Testis (tissue), 2 donors: ENCODE data around the gene IRX3.

Source experiments
- CTCF ChIP-seq, 3 experiments: fragments of 450-650 bp in 2 of 3; fragments of 200-600 bp in 1 of 3; sonication (generic) in 1 of 3; IDR thresholded peaks; one replicate each; pipeline ENCODE4 v1.5.1; 2016 to 2019; ENCODE audit warnings: antibody characterized with exemption in 3 of 3, mild to moderate bottlenecking in 2 of 3, moderate library complexity in 1 of 3
- POLR2A ChIP-seq: fragments of 450-650 bp; IDR thresholded peaks from one replicate; pipeline ENCODE4 v1.6.1; 2017; ENCODE audit warnings: antibody characterized with exemption, mild to moderate bottlenecking, moderate library complexity

GRCh38 chr16:54296543-54296942 lies 10.0 kb upstream of the IRX3 start:
- TF ChIP-seq POLR2A (no peak), CTCF (IDR thresholded peaks at IDR 0.05) (no peak)
